HepG2 (cell line): ENCODE data around the gene ANKRD17. TPM values are rescaled to one million over a fixed set of nuclear protein-coding genes. Genes with fewer than 3 reads are reported as not detected.

Experiments
- EEA1 ChIP-seq: sonication (generic); formaldehyde crosslinking; IDR thresholded peaks from 2 replicates; pipeline ENCODE4 v1.5.1; 2020; ENCODE audit warnings: mild to moderate bottlenecking, missing genetic modification reagents, borderline replicate concordance
- GABPA ChIP-seq, 2 experiments: IDR thresholded peaks; 2 replicates each; pipeline ENCODE4 v1.6.1; 2011 to 2016; ENCODE audit warnings: low read depth in 2 of 2, low read length in 1 of 2, missing biosample characterization in 1 of 2, missing genetic modification characterization in 1 of 2
- IKZF4 ChIP-seq: sonication (generic); formaldehyde crosslinking; IDR thresholded peaks from 2 replicates; pipeline ENCODE4 v1.5.1; 2020; ENCODE audit warnings: borderline replicate concordance, mild to moderate bottlenecking, low read depth, missing genetic modification reagents; ENCODE audit errors: not compliant biosample characterization
- KAT8 ChIP-seq: IDR thresholded peaks from 2 replicates; pipeline ENCODE4 v1.6.1; 2016; ENCODE audit warnings: missing genetic modification reagents, missing compliant biosample characterization
- KLF13 ChIP-seq: sonication (generic); formaldehyde crosslinking; IDR thresholded peaks from 2 replicates; pipeline ENCODE4 v1.4.0; 2020; ENCODE audit warnings: mild to moderate bottlenecking, missing genetic modification reagents
- KMT2B ChIP-seq: IDR thresholded peaks from 2 replicates; pipeline ENCODE4 v1.6.1; 2016; ENCODE audit warnings: missing genetic modification reagents, missing compliant biosample characterization
- MEIS1 ChIP-seq: sonication (generic); formaldehyde crosslinking; IDR thresholded peaks from 2 replicates; pipeline ENCODE4 v1.9.0; 2021; ENCODE audit warnings: mild to moderate bottlenecking, missing genetic modification reagents, moderate library complexity, borderline replicate concordance
- MTA3 ChIP-seq: sonication (generic); formaldehyde crosslinking; IDR thresholded peaks from 2 replicates; pipeline ENCODE4 v1.4.0; 2020; ENCODE audit warnings: missing genetic modification reagents
- MXI1 ChIP-seq: IDR thresholded peaks from 3 replicates; pipeline ENCODE4 v1.6.1; 2012; ENCODE audit warnings: low read depth, low read length, inconsistent platforms, borderline replicate concordance
- NRL ChIP-seq: sonication (generic); formaldehyde crosslinking; IDR thresholded peaks from 2 replicates; pipeline ENCODE4 v1.5.0; 2020; ENCODE audit warnings: missing genetic modification reagents, mild to moderate bottlenecking, moderate library complexity, borderline replicate concordance
- PHF20 ChIP-seq: sonication (generic); formaldehyde crosslinking; IDR thresholded peaks from 2 replicates; pipeline ENCODE4 v1.5.0; 2020; ENCODE audit warnings: mild to moderate bottlenecking, missing genetic modification reagents
- PITX1 ChIP-seq: sonication (generic); formaldehyde crosslinking; IDR thresholded peaks from 2 replicates; pipeline ENCODE4 v1.5.1; 2020; ENCODE audit warnings: mild to moderate bottlenecking, missing genetic modification reagents
- RXRA ChIP-seq: sonication (generic); formaldehyde crosslinking; IDR thresholded peaks from 2 replicates; pipeline ENCODE4 v1.5.1; 2020; ENCODE audit warnings: missing genetic modification reagents
- SKI ChIP-seq: fragments of 450-650 bp; IDR thresholded peaks from one replicate; pipeline ENCODE4 v1.6.1; 2018; ENCODE audit warnings: mild to moderate bottlenecking; ENCODE audit not compliant: partially characterized antibody
- SPEN ChIP-seq: sonication (generic); formaldehyde crosslinking; IDR thresholded peaks from 2 replicates; pipeline ENCODE4 v1.5.1; 2020; ENCODE audit warnings: low read depth, mild to moderate bottlenecking, missing genetic modification reagents
- SRSF1 ChIP-seq: fragments of 200-400 bp; formaldehyde crosslinking; optimal IDR thresholded peaks from 2 replicates; pipeline ENCODE3; 2017; ENCODE audit warnings: mild to moderate bottlenecking, low read depth, low read length, moderate library complexity
- SRSF9 ChIP-seq: fragments of 200-400 bp; formaldehyde crosslinking; IDR thresholded peaks from 2 replicates; pipeline ENCODE4 v1.6.1; 2018; ENCODE audit warnings: borderline replicate concordance, mild to moderate bottlenecking, low read depth, low read length; ENCODE audit not compliant: insufficient read depth, poor library complexity, severe bottlenecking
- ZNF101 ChIP-seq: sonication (generic); formaldehyde crosslinking; IDR thresholded peaks from 2 replicates; pipeline ENCODE4 v1.4.0; 2020; ENCODE audit warnings: mild to moderate bottlenecking, low read depth, missing genetic modification reagents, borderline replicate concordance
- ZNF562 ChIP-seq: sonication (generic); formaldehyde crosslinking; IDR thresholded peaks from 2 replicates; pipeline ENCODE4 v1.8.0; 2022; ENCODE audit warnings: missing genetic modification reagents, borderline replicate concordance
- ZNF713 ChIP-seq: sonication (generic); formaldehyde crosslinking; IDR thresholded peaks from 2 replicates; pipeline ENCODE4 v1.4.0; 2020; ENCODE audit warnings: mild to moderate bottlenecking, missing genetic modification reagents
- ZNF761 ChIP-seq: sonication (generic); formaldehyde crosslinking; conservative IDR thresholded peaks from 2 replicates; pipeline ENCODE4 v1.4.0; 2020; ENCODE audit warnings: mild to moderate bottlenecking, missing genetic modification reagents
- ZNF83 ChIP-seq: sonication (generic); formaldehyde crosslinking; IDR thresholded peaks from 2 replicates; pipeline ENCODE4 v1.4.0; 2020; ENCODE audit warnings: missing genetic modification reagents, mild to moderate bottlenecking, borderline replicate concordance
- polyA plus RNA-seq, 8 experiments: library from polyadenylated mRNA; depleted of rRNA in 3 of 8; stranded (reverse) in 7 of 8; unstranded in 1 of 8; fragments of >200 nt; fragmentation: Illumina TruSeq in 4 of 8; extraction: Trizol in 4 of 8; gene quantifications; 2 replicates each; pipeline versions ENCODE4 v1.2.1 to v1.2.3, GENCODE V29; 2011 to 2016; ENCODE audit warnings: low read depth in 4 of 8, missing spikeins in 1 of 8, mixed read lengths in 1 of 8; ENCODE audit not compliant: insufficient read depth in 1 of 8
- total RNA-seq, 5 experiments: library from RNA; depleted of rRNA; stranded (reverse); fragments of >200 nt; fragmentation: Illumina TruSeq; extraction: Trizol; gene quantifications; 2 replicates each; pipeline ENCODE4 v1.2.3, GENCODE V29; 2016; ENCODE audit warnings: low read depth in 1 of 5
- TF ChIP-seq, protein P1 (sequence below): sonication (generic); formaldehyde crosslinking; conservative IDR thresholded peaks from 2 replicates; pipeline ENCODE4 v1.4.0; 2020; ENCODE audit warnings: missing genetic modification reagents
- TF ChIP-seq, protein P2 (sequence below): sonication (generic); formaldehyde crosslinking; IDR thresholded peaks from 2 replicates; pipeline ENCODE4 v1.5.1; 2020; ENCODE audit warnings: missing genetic modification reagents, mild to moderate bottlenecking, borderline replicate concordance
- TF ChIP-seq, protein P3 (sequence below): sonication (generic); formaldehyde crosslinking; IDR thresholded peaks from 2 replicates; pipeline ENCODE4 v1.5.0; 2020; ENCODE audit warnings: mild to moderate bottlenecking, missing genetic modification reagents

The ANKRD17 gene
- total and polyA plus RNA-seq, 2 of the 13 experiments (the other 11 are each of a cell fraction or from before 2014, with no cell fraction given), result 55.7 to 61.1 TPM

DNA sequence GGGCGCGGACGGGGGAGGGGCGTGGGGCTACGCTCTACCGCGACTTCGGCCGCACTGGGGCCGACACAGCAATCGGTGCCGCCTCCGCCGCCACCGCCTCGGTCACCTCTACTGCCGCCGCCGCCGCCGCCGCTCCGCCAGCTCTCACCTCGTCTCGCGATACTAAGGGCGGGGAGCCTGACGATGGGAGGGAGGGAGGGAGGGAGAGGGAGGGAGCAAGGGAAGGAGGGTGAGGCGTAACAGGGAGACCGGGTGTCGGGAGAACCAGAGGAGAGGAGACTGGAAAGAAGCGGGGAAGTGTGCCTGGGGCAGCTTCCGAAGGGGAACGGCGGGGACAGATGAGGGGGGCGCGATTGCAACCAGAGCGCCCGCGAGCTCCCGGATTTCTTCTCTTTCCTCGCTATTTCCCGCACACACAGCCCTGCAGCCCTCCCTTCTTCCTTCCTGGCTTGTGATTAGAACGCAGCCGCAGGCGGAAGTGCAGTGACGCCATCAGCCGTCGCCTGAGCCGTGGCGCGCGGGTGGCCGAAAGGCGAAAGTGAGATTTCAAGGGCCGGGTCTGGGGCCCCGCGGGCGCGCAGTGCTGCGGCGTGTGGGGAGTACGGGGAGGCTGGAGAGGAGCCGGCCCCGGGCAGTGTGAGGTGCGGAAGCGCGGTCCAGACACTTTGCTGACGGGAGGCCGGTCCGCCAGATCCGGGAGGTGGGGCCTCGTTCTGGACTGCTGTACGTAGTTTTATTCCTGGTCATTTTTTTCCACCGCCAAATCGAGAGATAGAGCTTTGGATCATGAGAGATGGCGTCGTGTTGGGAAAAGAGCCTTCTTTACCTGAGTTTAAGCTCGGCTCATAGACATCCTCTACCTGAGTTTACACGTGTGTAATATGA is at the start of gene ANKRD17 (continued):
- TF ChIP-seq MEIS1 (0 out of 2 replicates have a peak, but pooled peaks have one; percentile 11), EEA1 (no peak), NRL (CRISPR knock-in tag) (peak; percentile 69; the same call in 1 of the 2 replicates), SRSF9 (no peak), IKZF4 (no peak), ZNF101 (no peak), KLF13 (CRISPR knock-in tag) (no peak), SKI (no peak), SRSF1 (peak; percentile 91), GABPA (IDR thresholded peaks at IDR 0.05; ENCODE audit: low read depth, low read length) (peak; percentile 75), GABPA (CRISPR knock-in tag; IDR thresholded peaks at IDR 0.05; ENCODE audit: low read depth) (peak; percentile 93), MXI1 (peak; percentile 87; the same call in 1 of the 3 replicates), ZNF562 (CRISPR knock-in tag) (0 out of 2 replicates have a peak, but pooled peaks have one; percentile 63), RXRA (CRISPR knock-in tag) (peak; percentile 75), KMT2B (CRISPR knock-in tag) (peak; percentile 100), PHF20 (CRISPR knock-in tag) (peak; percentile 97), MTA3 (CRISPR knock-in tag) (no peak), ZNF83 (CRISPR knock-in tag) (peak; percentile 91; the same call in 1 of the 2 replicates), ZNF761 (CRISPR knock-in tag) (0 out of 2 replicates have a peak, but pooled peaks have one; percentile 33), SPEN (CRISPR knock-in tag) (peak; percentile 88), PITX1 (peak; percentile 53), KAT8 (CRISPR knock-in tag) (peak; percentile 98), ZNF713 (CRISPR knock-in tag) (no peak)
- TF ChIP-seq, protein P1, sequence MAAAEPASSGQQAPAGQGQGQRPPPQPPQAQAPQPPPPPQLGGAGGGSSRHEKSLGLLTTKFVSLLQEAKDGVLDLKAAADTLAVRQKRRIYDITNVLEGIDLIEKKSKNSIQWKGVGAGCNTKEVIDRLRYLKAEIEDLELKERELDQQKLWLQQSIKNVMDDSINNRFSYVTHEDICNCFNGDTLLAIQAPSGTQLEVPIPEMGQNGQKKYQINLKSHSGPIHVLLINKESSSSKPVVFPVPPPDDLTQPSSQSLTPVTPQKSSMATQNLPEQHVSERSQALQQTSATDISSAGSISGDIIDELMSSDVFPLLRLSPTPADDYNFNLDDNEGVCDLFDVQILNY (CRISPR knock-in tag), result peak; percentile 85
- TF ChIP-seq, protein P2, sequence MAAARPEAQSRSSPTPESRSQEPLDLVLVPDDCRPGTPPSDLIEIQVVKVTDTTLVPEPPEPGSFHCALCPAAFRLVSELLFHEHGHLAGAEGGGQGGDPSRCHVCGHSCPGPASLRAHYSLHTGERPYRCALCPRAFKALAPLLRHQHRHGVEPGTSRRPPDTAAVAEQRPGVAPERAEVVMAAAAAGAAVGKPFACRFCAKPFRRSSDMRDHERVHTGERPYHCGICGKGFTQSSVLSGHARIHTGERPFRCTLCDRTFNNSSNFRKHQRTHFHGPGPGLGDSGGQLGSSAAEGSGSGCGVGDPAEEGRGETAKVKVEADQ, result 0 out of 2 replicates have a peak, but pooled peaks have one; percentile 18
- TF ChIP-seq, protein P3, sequence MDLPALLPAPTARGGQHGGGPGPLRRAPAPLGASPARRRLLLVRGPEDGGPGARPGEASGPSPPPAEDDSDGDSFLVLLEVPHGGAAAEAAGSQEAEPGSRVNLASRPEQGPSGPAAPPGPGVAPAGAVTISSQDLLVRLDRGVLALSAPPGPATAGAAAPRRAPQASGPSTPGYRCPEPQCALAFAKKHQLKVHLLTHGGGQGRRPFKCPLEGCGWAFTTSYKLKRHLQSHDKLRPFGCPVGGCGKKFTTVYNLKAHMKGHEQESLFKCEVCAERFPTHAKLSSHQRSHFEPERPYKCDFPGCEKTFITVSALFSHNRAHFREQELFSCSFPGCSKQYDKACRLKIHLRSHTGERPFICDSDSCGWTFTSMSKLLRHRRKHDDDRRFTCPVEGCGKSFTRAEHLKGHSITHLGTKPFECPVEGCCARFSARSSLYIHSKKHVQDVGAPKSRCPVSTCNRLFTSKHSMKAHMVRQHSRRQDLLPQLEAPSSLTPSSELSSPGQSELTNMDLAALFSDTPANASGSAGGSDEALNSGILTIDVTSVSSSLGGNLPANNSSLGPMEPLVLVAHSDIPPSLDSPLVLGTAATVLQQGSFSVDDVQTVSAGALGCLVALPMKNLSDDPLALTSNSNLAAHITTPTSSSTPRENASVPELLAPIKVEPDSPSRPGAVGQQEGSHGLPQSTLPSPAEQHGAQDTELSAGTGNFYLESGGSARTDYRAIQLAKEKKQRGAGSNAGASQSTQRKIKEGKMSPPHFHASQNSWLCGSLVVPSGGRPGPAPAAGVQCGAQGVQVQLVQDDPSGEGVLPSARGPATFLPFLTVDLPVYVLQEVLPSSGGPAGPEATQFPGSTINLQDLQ, result 0 out of 2 replicates have a peak, but pooled peaks have one; percentile 27
